Measurements from ENCODE around the gene SEPTIN12.

DNA sequence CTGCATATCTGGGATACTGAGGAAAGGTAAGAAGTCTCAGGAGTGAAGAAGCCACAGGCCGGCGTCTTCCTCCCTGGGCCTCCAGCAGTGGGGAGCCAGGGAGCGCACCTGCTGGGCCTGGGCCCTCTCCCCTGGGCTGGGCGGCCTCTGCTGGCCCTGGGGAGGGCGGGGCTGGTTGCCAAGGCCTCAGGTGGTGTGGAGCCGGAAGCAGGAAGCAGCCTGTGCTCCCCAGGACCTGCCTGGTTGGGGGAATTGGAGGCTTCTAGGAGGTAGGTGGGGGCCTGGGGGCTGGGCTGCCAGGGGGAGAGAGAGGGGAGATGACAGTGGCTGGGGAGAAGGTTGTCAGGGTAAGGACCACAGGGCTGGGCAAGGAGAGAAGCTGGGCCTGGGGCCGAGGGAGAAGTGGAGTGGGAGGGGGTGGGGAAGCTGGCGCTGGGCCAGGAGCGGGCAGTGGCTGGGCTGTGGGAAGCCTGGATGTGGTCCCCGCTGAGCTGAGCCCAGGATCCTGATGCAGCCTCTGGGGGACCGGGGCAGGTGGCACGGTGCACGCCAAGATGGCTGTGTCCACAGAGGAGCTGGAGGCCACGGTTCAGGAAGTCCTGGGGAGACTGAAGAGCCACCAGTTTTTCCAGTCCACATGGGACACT lies 7.2 kb upstream of the SEPTIN12 start, which contains the start of gene SMIM22:
- TF ChIP-seq, protein P1, sequence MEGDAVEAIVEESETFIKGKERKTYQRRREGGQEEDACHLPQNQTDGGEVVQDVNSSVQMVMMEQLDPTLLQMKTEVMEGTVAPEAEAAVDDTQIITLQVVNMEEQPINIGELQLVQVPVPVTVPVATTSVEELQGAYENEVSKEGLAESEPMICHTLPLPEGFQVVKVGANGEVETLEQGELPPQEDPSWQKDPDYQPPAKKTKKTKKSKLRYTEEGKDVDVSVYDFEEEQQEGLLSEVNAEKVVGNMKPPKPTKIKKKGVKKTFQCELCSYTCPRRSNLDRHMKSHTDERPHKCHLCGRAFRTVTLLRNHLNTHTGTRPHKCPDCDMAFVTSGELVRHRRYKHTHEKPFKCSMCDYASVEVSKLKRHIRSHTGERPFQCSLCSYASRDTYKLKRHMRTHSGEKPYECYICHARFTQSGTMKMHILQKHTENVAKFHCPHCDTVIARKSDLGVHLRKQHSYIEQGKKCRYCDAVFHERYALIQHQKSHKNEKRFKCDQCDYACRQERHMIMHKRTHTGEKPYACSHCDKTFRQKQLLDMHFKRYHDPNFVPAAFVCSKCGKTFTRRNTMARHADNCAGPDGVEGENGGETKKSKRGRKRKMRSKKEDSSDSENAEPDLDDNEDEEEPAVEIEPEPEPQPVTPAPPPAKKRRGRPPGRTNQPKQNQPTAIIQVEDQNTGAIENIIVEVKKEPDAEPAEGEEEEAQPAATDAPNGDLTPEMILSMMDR (conservative IDR thresholded peaks at IDR 0.05; ENCODE audit: low read depth, low read length) = no peak
- TF ChIP-seq, protein P2, sequence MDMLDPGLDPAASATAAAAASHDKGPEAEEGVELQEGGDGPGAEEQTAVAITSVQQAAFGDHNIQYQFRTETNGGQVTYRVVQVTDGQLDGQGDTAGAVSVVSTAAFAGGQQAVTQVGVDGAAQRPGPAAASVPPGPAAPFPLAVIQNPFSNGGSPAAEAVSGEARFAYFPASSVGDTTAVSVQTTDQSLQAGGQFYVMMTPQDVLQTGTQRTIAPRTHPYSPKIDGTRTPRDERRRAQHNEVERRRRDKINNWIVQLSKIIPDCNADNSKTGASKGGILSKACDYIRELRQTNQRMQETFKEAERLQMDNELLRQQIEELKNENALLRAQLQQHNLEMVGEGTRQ (IDR thresholded peaks at IDR 0.05; ENCODE audit: low read depth, low read length) = no peak
- no peak for TF ChIP-seq RAD21 (IDR thresholded peaks at IDR 0.05; ENCODE audit: low read length)

All from IMR-90 (cell line).